HepG2 (cell line): ENCODE data around the gene ICAM2. TPM values are rescaled to one million over a fixed set of nuclear protein-coding genes. Genes with fewer than 3 reads are reported as not detected.

Experiments used
- ATAC-seq: fragments of 200-7000 bp; cut with Tn5 transposase; 3 replicates; pipeline ENCODE4 v1.9.1; 2020; ENCODE audit warnings: mild to moderate bottlenecking, moderate library complexity
- BruUV-seq: library from RNA; stranded (reverse); fragments of 400-500 nt; replicated peaks from 2 replicates; lab custom pipeline; 2021; lab: Mats Ljungman, UMichigan
- CTCF ChIA-PET: fragments of 300-600 bp; formaldehyde crosslinking; extraction: SDS; loops from one replicate; lab custom pipeline; 2021; ENCODE audit warnings: low total read pairs, inconsistent platforms, low intra/inter-chr PET ratio; lab: Yijun Ruan, JAX
- POLR2A ChIA-PET: fragments of 350-600 bp; sonication (Branson Sonifier 250); formaldehyde crosslinking; loops from one replicate; lab custom pipeline; 2020; ENCODE audit warnings: antibody characterized with exemption, inconsistent platforms; lab: Yijun Ruan, JAX
- DNase-seq: peaks from one replicate; pipeline ENCODE4 v3.0.0-alpha.2; 2015; ENCODE audit warnings: low spot score
- FAIRE-seq: peaks from 3 replicates; lab custom pipeline; 2011; peaks lifted over from hg19 to GRCh38; lab: Jason Lieb, UNC
- H2AFZ ChIP-seq: one replicate; pipeline ENCODE4 v1.6.1; 2011; ENCODE audit warnings: low read length, inconsistent platforms
- H3K27ac ChIP-seq: fragments of 300-600 bp; 3 replicates; pipeline ENCODE4 v1.8.0; 2011; ENCODE audit warnings: mixed run types, mild to moderate bottlenecking, mixed read lengths, low read length, inconsistent platforms; ENCODE audit not compliant: insufficient read depth; ENCODE audit errors: extremely low read length
- H3K27me3 ChIP-seq, 2 experiments: fragments of 200-600 bp in 1 of 2; 2 replicates in 1 of 2; 3 replicates in 1 of 2; pipeline versions ENCODE4 v1.6.0 to v1.8.0; 2011; ENCODE audit warnings: low read length in 2 of 2, mild to moderate bottlenecking in 2 of 2, moderate library complexity in 2 of 2, inconsistent platforms in 1 of 2; ENCODE audit not compliant: insufficient read depth in 2 of 2, control insufficient read depth in 1 of 2
- H3K36me3 ChIP-seq, 2 experiments: fragments of 200-600 bp in 1 of 2; replicated peaks in 1 of 2; 2 replicates in 1 of 2; 3 replicates in 1 of 2; pipeline versions ENCODE4 v1.5.1 to v1.8.0; 2011; ENCODE audit warnings: low read length in 2 of 2, inconsistent platforms in 1 of 2; ENCODE audit not compliant: insufficient read depth in 2 of 2, control insufficient read depth in 1 of 2
- H3K4me1 ChIP-seq: 2 replicates; pipeline ENCODE4 v1.5.1; 2012; ENCODE audit warnings: low read length, inconsistent platforms; ENCODE audit not compliant: insufficient read depth
- H3K4me2 ChIP-seq: 2 replicates; pipeline ENCODE4 v1.6.0; 2011; ENCODE audit warnings: low read depth, low read length, inconsistent platforms
- H3K4me3 ChIP-seq, 3 experiments: fragments of 200-600 bp in 1 of 3; sonication (generic), shearing (Covaris generic) in 1 of 3; replicated peaks in 1 of 3; 2 replicates each; pipeline ENCODE4 v1.5.1; 2011 to 2016; ENCODE audit warnings: low read length in 3 of 3, inconsistent platforms in 2 of 3, low read depth in 2 of 3, mild to moderate bottlenecking in 2 of 3, control low read depth in 1 of 3, mixed read lengths in 1 of 3; ENCODE audit not compliant: insufficient read depth in 1 of 3
- H3K79me2 ChIP-seq: one replicate; pipeline ENCODE4 v1.6.1; 2011; ENCODE audit warnings: low read length, inconsistent platforms; ENCODE audit not compliant: insufficient read depth
- H3K9ac ChIP-seq: 2 replicates; pipeline ENCODE4 v1.6.0; 2011; ENCODE audit warnings: mild to moderate bottlenecking, low read depth, low read length, inconsistent platforms; ENCODE audit not compliant: insufficient read depth
- H3K9me3 ChIP-seq: 2 replicates; pipeline ENCODE4 v1.5.1; 2012; ENCODE audit warnings: mild to moderate bottlenecking, low read length
- H4K20me1 ChIP-seq: 2 replicates; pipeline ENCODE4 v1.6.0; 2011; ENCODE audit warnings: inconsistent platforms, mild to moderate bottlenecking, low read length, moderate library complexity; ENCODE audit not compliant: insufficient read depth
- ARHGAP35 ChIP-seq: sonication (generic); formaldehyde crosslinking; IDR thresholded peaks from 2 replicates; pipeline ENCODE4 v1.9.0; 2022; ENCODE audit warnings: mild to moderate bottlenecking, inconsistent platforms, moderate library complexity, missing genetic modification reagents, borderline replicate concordance
- HES4 ChIP-seq: sonication (generic); formaldehyde crosslinking; IDR thresholded peaks from 2 replicates; pipeline ENCODE4 v1.9.0; 2021; ENCODE audit warnings: mild to moderate bottlenecking, missing genetic modification reagents, borderline replicate concordance
- NR1H2 ChIP-seq: sonication (generic); formaldehyde crosslinking; IDR thresholded peaks from 2 replicates; pipeline ENCODE4 v1.8.1; 2022; ENCODE audit warnings: low read depth, missing genetic modification reagents, borderline replicate concordance
- SRSF4 ChIP-seq: fragments of 200-400 bp; formaldehyde crosslinking; IDR thresholded peaks from one replicate; pipeline ENCODE4 v1.6.1; 2018; ENCODE audit warnings: mild to moderate bottlenecking, low read depth, low read length, moderate library complexity; ENCODE audit not compliant: poor library complexity, severe bottlenecking
- ZEB1 ChIP-seq: IDR thresholded peaks from 2 replicates; pipeline ENCODE4 v1.6.1; 2012; ENCODE audit warnings: mild to moderate bottlenecking, low read depth, inconsistent platforms; ENCODE audit not compliant: insufficient replicate concordance
- ZNF317 ChIP-seq: sonication (generic); formaldehyde crosslinking; IDR thresholded peaks from 2 replicates; pipeline ENCODE4 v1.5.0; 2020; ENCODE audit warnings: mild to moderate bottlenecking, missing genetic modification reagents
- WGBS: methylation state at CpG from one replicate; pipeline ENCODE4 v1.1.6; 2017; ENCODE audit warnings: low lambda C conversion rate; 5-methylcytosine and 5-hydroxymethylcytosine counted together
- in situ Hi-C: cut with HindIII; loops from 2 replicates; pipeline ENCODE4 v1.10.0; 2017; ENCODE audit warnings: low pct_unique_long_range_greater_than_20kb; ENCODE audit not compliant: extremely low pct_ligation_motif_present
- intact Hi-C: fragments of 100-400 bp; cut with micrococcal nuclease; formaldehyde crosslinking; loops from one replicate; pipeline ENCODE4 v1.10.0; 2022; ENCODE audit not compliant: unreplicated experiment
- polyA plus RNA-seq, 8 experiments: library from polyadenylated mRNA; depleted of rRNA in 3 of 8; stranded (reverse) in 7 of 8; unstranded in 1 of 8; fragments of >200 nt; fragmentation: Illumina TruSeq in 4 of 8; extraction: Trizol in 4 of 8; gene quantifications; 2 replicates each; pipeline versions ENCODE4 v1.2.1 to v1.2.3, GENCODE V29; 2011 to 2016; ENCODE audit warnings: low read depth in 4 of 8, missing spikeins in 1 of 8, mixed read lengths in 1 of 8; ENCODE audit not compliant: insufficient read depth in 1 of 8
- total RNA-seq, 5 experiments: library from RNA; depleted of rRNA; stranded (reverse); fragments of >200 nt; fragmentation: Illumina TruSeq; extraction: Trizol; gene quantifications; 2 replicates each; pipeline ENCODE4 v1.2.3, GENCODE V29; 2016; ENCODE audit warnings: low read depth in 1 of 5
- TF ChIP-seq, protein P1 (sequence below): sonication (generic); formaldehyde crosslinking; IDR thresholded peaks from 2 replicates; pipeline ENCODE4 v1.9.0; 2022; ENCODE audit warnings: low read depth, missing genetic modification reagents
- TF ChIP-seq, protein P2 (sequence below): sonication (generic); formaldehyde crosslinking; IDR thresholded peaks from 2 replicates; pipeline ENCODE4 v1.5.0; 2020; ENCODE audit warnings: mild to moderate bottlenecking, missing genetic modification reagents, moderate library complexity

The ICAM2 gene
- total and polyA plus RNA-seq, 2 of the 13 experiments (the other 11 are each of a cell fraction or from before 2014, with no cell fraction given), result 10.9 to 20.8 TPM

- TF ChIP-seq, protein P1, sequence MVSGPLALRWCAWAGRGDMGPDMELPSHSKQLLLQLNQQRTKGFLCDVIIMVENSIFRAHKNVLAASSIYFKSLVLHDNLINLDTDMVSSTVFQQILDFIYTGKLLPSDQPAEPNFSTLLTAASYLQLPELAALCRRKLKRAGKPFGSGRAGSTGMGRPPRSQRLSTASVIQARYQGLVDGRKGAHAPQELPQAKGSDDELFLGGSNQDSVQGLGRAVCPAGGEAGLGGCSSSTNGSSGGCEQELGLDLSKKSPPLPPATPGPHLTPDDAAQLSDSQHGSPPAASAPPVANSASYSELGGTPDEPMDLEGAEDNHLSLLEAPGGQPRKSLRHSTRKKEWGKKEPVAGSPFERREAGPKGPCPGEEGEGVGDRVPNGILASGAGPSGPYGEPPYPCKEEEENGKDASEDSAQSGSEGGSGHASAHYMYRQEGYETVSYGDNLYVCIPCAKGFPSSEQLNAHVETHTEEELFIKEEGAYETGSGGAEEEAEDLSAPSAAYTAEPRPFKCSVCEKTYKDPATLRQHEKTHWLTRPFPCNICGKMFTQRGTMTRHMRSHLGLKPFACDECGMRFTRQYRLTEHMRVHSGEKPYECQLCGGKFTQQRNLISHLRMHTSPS (CRISPR knock-in tag), result no peak
- no peak for TF ChIP-seq SRSF4
These were observed 41.9 kb downstream of the ICAM2 start (continued) for GRCh38 chr17:63978272-63979200.

DNA sequence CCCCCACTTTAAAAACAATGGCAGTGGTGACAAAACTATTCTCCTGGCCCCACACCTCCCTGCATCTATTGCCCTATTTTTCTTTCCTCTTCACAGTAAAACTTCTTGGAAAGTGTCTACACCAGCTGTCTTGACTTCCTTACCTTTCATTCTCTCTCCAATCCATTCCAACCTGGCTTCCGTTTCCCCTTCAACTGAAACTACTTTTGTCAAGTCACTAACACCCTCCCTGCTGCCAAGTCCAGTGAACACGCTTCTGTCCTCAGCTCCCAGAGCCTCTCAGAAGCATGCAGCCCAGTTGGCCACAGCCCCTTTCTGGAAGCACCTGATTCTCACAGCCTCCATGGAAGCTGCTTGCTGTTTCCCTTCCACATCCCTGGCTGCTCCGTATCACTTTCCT lies 43.7 kb downstream of the ICAM2 start:
- Histone ChIP-seq H3K4me3 (no peak overlapping the region), H3K4me1 (peaks cover 23% of the 10 kb centered on the region), H3K79me2 (no peaks in the 10 kb centered on the region), H3K4me2 (no peak overlapping the region), H4K20me1 (no peaks in the 10 kb centered on the region), H2AFZ (no peak overlapping the region), H3K36me3 (no peaks in the 10 kb centered on the region), H3K9ac (no peak overlapping the region), H3K27ac (no peak overlapping the region), H3K9me3 (peaks cover 2% of the 10 kb centered on the region), H3K27me3 (peaks cover 13 to 63% of the 10 kb centered on the region in 2 experiments; a peak in 3 of 5 replicates)
- POLR2A ChIA-PET, result no interaction called here
- ATAC-seq, result no peak
- no peak for TF ChIP-seq ZEB1
- TF ChIP-seq, protein P2, sequence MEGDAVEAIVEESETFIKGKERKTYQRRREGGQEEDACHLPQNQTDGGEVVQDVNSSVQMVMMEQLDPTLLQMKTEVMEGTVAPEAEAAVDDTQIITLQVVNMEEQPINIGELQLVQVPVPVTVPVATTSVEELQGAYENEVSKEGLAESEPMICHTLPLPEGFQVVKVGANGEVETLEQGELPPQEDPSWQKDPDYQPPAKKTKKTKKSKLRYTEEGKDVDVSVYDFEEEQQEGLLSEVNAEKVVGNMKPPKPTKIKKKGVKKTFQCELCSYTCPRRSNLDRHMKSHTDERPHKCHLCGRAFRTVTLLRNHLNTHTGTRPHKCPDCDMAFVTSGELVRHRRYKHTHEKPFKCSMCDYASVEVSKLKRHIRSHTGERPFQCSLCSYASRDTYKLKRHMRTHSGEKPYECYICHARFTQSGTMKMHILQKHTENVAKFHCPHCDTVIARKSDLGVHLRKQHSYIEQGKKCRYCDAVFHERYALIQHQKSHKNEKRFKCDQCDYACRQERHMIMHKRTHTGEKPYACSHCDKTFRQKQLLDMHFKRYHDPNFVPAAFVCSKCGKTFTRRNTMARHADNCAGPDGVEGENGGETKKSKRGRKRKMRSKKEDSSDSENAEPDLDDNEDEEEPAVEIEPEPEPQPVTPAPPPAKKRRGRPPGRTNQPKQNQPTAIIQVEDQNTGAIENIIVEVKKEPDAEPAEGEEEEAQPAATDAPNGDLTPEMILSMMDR, result no peak
- no peak for TF ChIP-seq HES4 (CRISPR knock-in tag)
- no peak for TF ChIP-seq ZNF317 (CRISPR knock-in tag)
- no peak for TF ChIP-seq ARHGAP35 (CRISPR knock-in tag)
- TF ChIP-seq NR1H2 (CRISPR knock-in tag), result no peak
- DNase-seq, result no peak
- in situ Hi-C loops (no loop called here), intact Hi-C loops (no loop called here)
- BruUV-seq, result no TSS peak
- CTCF ChIA-PET, result no interaction called here
- WGBS, result 13% methylated on average over 3 of the region's 3 CpGs
- FAIRE-seq, result no peak
